ENCODE measurements around the gene TRMT61B.

DNA sequence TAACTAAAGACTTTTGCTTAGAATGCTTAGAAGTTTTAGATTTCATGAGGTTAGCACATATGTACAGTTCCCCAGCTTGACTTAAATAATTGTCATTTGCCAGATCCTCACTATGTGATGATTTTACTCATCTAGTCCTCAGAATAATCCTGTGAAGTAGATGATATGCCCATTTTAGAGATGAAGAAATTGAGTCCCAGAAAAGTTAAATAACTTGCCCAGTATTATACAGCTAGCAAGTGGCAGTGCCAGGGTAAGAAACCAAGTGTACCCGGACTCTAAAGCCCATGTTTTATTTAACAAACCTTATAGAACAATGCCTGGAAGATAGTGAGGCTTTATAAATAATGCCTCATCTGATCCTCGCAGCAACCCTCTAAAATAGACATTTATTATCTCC lies 31.1 kb downstream of the TRMT61B start:
- TF ChIP-seq, protein P1, sequence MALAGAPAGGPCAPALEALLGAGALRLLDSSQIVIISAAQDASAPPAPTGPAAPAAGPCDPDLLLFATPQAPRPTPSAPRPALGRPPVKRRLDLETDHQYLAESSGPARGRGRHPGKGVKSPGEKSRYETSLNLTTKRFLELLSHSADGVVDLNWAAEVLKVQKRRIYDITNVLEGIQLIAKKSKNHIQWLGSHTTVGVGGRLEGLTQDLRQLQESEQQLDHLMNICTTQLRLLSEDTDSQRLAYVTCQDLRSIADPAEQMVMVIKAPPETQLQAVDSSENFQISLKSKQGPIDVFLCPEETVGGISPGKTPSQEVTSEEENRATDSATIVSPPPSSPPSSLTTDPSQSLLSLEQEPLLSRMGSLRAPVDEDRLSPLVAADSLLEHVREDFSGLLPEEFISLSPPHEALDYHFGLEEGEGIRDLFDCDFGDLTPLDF (CRISPR knock-in tag; IDR thresholded peaks at IDR 0.05) = no peak
- TF ChIP-seq CTCF (IDR thresholded peaks at IDR 0.05 in 2 of 3, conservative IDR thresholded peaks at IDR 0.05 in 1 of 3; ENCODE audit: insufficient read depth in 2 of 3, low read depth in 1 of 3, low read length in 3 of 3) (no peak), ZNF785 (CRISPR knock-in tag; IDR thresholded peaks at IDR 0.05) (no peak)
